HepG2 (cell line): Measurements from ENCODE around the gene PTGES3. TPM values are rescaled to one million over a fixed set of nuclear protein-coding genes. Genes with fewer than 3 reads are reported as not detected.

Source experiments
- DR1 ChIP-seq: sonication (generic); formaldehyde crosslinking; IDR thresholded peaks from 2 replicates; pipeline ENCODE4 v1.8.0; 2021; ENCODE audit warnings: mild to moderate bottlenecking, missing genetic modification reagents, inconsistent platforms
- GTF2F1 ChIP-seq: fragments of 150-350 bp; IDR thresholded peaks from 2 replicates; pipeline ENCODE4 v1.6.1; 2014; ENCODE audit warnings: low read length
- ISL2 ChIP-seq: sonication (generic); formaldehyde crosslinking; IDR thresholded peaks from 2 replicates; pipeline ENCODE4 v1.5.0; 2020; ENCODE audit warnings: missing genetic modification reagents
- MIER3 ChIP-seq: IDR thresholded peaks from 2 replicates; pipeline ENCODE4 v1.6.1; 2016; ENCODE audit warnings: missing compliant biosample characterization, borderline replicate concordance
- NCOA2 ChIP-seq: sonication (generic); formaldehyde crosslinking; IDR thresholded peaks from 2 replicates; pipeline ENCODE4 v1.8.0; 2022; ENCODE audit warnings: inconsistent platforms
- NFYB ChIP-seq: sonication (generic); formaldehyde crosslinking; IDR thresholded peaks from 2 replicates; pipeline ENCODE4 v1.4.0; 2020; ENCODE audit warnings: missing genetic modification reagents
- ZNF121 ChIP-seq: sonication (generic); formaldehyde crosslinking; IDR thresholded peaks from 2 replicates; pipeline ENCODE4 v1.5.0; 2020; ENCODE audit warnings: mild to moderate bottlenecking, missing genetic modification reagents
- ZNF232 ChIP-seq: sonication (generic); formaldehyde crosslinking; IDR thresholded peaks from 2 replicates; pipeline ENCODE4 v1.4.0; 2020; ENCODE audit warnings: missing genetic modification reagents, borderline replicate concordance
- ZNF558 ChIP-seq: sonication (generic); formaldehyde crosslinking; IDR thresholded peaks from 2 replicates; pipeline ENCODE4 v1.9.0; 2022; ENCODE audit warnings: mild to moderate bottlenecking, missing genetic modification reagents, borderline replicate concordance
- ZNF878 ChIP-seq: sonication (generic); formaldehyde crosslinking; IDR thresholded peaks from 2 replicates; pipeline ENCODE4 v1.8.1; 2023; ENCODE audit warnings: mild to moderate bottlenecking, missing genetic modification reagents, moderate library complexity
- ZSCAN25 ChIP-seq: sonication (generic); formaldehyde crosslinking; IDR thresholded peaks from 2 replicates; pipeline ENCODE4 v1.8.0; 2022; ENCODE audit warnings: mild to moderate bottlenecking, missing genetic modification reagents
- polyA plus RNA-seq, 8 experiments: library from polyadenylated mRNA; depleted of rRNA in 3 of 8; stranded (reverse) in 7 of 8; unstranded in 1 of 8; fragments of >200 nt; fragmentation: Illumina TruSeq in 4 of 8; extraction: Trizol in 4 of 8; gene quantifications; 2 replicates each; pipeline versions ENCODE4 v1.2.1 to v1.2.3, GENCODE V29; 2011 to 2016; ENCODE audit warnings: low read depth in 4 of 8, missing spikeins in 1 of 8, mixed read lengths in 1 of 8; ENCODE audit not compliant: insufficient read depth in 1 of 8
- total RNA-seq, 5 experiments: library from RNA; depleted of rRNA; stranded (reverse); fragments of >200 nt; fragmentation: Illumina TruSeq; extraction: Trizol; gene quantifications; 2 replicates each; pipeline ENCODE4 v1.2.3, GENCODE V29; 2016; ENCODE audit warnings: low read depth in 1 of 5
- TF ChIP-seq, protein P1 (sequence below): sonication (generic); formaldehyde crosslinking; IDR thresholded peaks from 2 replicates; pipeline ENCODE4 v1.4.0; 2020; ENCODE audit warnings: mild to moderate bottlenecking, missing genetic modification reagents
- TF ChIP-seq, protein P2 (sequence below): sonication (generic); formaldehyde crosslinking; IDR thresholded peaks from 2 replicates; pipeline ENCODE4 v1.9.0; 2021; ENCODE audit warnings: missing genetic modification reagents, borderline replicate concordance
- TF ChIP-seq, protein P3 (sequence below): sonication (generic); formaldehyde crosslinking; IDR thresholded peaks from 2 replicates; pipeline ENCODE4 v1.4.0; 2020; ENCODE audit warnings: missing genetic modification reagents
- TF ChIP-seq, protein P4 (sequence below): sonication (generic); formaldehyde crosslinking; IDR thresholded peaks from 2 replicates; pipeline ENCODE4 v1.5.1; 2020; ENCODE audit warnings: missing genetic modification reagents, mild to moderate bottlenecking, borderline replicate concordance
- TF ChIP-seq, protein P5 (sequence below): sonication (generic); formaldehyde crosslinking; IDR thresholded peaks from 2 replicates; pipeline ENCODE4 v1.8.0; 2022; ENCODE audit warnings: mild to moderate bottlenecking, missing genetic modification reagents

The PTGES3 gene
- total and polyA plus RNA-seq, 2 of the 13 experiments (the other 11 are each of a cell fraction or from before 2014, with no cell fraction given) = 54.4 to 159 TPM

DNA sequence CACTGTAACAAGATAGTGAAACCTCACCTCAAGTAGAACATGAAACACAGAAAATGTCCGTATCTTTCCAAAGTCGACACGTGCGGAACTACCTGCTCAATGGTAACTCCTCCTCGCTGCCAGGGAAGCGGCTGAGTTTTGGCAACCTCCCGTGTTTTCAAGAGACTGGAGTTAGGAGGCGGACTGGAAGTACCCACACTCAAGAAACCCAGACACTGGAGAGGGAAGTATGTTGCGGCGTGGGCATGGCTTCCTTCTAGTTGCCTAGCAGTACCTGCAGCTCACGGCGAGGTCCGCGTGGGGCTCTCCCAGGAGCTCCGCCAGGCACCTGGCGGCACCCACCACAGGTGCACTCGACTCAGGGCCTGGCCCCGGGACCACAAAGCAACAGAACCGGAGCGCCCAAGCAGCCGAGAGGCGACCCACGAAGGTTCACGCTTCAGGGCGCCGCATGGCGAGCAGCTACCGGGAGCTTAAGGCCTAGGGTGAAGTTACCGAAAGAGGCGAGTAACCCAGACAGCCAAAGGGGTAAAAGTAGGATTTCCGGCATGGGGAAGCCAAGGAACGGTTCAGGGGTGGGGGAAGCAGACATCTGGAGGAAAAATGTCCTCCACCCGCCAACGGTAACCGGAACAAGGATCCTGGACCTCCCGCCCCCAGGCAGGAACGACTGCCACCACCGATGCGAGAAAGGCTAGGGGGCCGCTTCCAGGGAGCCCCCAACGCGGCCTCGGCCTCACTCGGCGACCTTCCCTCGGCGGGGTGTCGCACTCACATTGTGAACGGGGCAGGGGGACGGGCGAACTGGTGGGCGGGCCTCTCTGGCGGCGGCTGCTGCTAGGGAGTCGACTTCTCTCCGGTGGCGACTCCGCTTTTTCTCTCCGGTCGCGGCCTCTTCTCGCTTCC, 608 bp downstream of the PTGES3 start (continued):
- TF ChIP-seq, protein P1, sequence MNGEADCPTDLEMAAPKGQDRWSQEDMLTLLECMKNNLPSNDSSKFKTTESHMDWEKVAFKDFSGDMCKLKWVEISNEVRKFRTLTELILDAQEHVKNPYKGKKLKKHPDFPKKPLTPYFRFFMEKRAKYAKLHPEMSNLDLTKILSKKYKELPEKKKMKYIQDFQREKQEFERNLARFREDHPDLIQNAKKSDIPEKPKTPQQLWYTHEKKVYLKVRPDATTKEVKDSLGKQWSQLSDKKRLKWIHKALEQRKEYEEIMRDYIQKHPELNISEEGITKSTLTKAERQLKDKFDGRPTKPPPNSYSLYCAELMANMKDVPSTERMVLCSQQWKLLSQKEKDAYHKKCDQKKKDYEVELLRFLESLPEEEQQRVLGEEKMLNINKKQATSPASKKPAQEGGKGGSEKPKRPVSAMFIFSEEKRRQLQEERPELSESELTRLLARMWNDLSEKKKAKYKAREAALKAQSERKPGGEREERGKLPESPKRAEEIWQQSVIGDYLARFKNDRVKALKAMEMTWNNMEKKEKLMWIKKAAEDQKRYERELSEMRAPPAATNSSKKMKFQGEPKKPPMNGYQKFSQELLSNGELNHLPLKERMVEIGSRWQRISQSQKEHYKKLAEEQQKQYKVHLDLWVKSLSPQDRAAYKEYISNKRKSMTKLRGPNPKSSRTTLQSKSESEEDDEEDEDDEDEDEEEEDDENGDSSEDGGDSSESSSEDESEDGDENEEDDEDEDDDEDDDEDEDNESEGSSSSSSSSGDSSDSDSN (CRISPR knock-in tag) = peak; percentile 80
- TF ChIP-seq ZNF558 (CRISPR knock-in tag) (no peak), ZNF878 (0 out of 2 replicates have a peak, but pooled peaks have one; percentile 5), NCOA2 (CRISPR knock-in tag) (no peak), ISL2 (no peak), ZSCAN25 (CRISPR knock-in tag) (no peak), MIER3 (CRISPR knock-in tag) (0 out of 2 replicates have a peak, but pooled peaks have one; percentile 19), GTF2F1 (no peak), NFYB (CRISPR knock-in tag) (0 out of 2 replicates have a peak, but pooled peaks have one; percentile 11), ZNF232 (CRISPR knock-in tag) (peak; percentile 79), DR1 (no peak; the same call in 1 of the 2 replicates), ZNF121 (CRISPR knock-in tag) (peak; percentile 2; the same call in 1 of the 2 replicates)
- TF ChIP-seq, protein P2, sequence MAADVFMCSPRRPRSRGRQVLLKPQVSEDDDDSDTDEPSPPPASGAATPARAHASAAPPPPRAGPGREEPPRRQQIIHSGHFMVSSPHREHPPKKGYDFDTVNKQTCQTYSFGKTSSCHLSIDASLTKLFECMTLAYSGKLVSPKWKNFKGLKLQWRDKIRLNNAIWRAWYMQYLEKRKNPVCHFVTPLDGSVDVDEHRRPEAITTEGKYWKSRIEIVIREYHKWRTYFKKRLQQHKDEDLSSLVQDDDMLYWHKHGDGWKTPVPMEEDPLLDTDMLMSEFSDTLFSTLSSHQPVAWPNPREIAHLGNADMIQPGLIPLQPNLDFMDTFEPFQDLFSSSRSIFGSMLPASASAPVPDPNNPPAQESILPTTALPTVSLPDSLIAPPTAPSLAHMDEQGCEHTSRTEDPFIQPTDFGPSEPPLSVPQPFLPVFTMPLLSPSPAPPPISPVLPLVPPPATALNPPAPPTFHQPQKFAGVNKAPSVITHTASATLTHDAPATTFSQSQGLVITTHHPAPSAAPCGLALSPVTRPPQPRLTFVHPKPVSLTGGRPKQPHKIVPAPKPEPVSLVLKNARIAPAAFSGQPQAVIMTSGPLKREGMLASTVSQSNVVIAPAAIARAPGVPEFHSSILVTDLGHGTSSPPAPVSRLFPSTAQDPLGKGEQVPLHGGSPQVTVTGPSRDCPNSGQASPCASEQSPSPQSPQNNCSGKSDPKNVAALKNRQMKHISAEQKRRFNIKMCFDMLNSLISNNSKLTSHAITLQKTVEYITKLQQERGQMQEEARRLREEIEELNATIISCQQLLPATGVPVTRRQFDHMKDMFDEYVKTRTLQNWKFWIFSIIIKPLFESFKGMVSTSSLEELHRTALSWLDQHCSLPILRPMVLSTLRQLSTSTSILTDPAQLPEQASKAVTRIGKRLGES (CRISPR knock-in tag) = 0 out of 2 replicates have a peak, but pooled peaks have one; percentile 33
- TF ChIP-seq, protein P3, sequence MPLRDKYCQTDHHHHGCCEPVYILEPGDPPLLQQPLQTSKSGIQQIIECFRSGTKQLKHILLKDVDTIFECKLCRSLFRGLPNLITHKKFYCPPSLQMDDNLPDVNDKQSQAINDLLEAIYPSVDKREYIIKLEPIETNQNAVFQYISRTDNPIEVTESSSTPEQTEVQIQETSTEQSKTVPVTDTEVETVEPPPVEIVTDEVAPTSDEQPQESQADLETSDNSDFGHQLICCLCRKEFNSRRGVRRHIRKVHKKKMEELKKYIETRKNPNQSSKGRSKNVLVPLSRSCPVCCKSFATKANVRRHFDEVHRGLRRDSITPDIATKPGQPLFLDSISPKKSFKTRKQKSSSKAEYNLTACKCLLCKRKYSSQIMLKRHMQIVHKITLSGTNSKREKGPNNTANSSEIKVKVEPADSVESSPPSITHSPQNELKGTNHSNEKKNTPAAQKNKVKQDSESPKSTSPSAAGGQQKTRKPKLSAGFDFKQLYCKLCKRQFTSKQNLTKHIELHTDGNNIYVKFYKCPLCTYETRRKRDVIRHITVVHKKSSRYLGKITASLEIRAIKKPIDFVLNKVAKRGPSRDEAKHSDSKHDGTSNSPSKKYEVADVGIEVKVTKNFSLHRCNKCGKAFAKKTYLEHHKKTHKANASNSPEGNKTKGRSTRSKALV (CRISPR knock-in tag) = 0 out of 2 replicates have a peak, but pooled peaks have one; percentile 48
- TF ChIP-seq, protein P4, sequence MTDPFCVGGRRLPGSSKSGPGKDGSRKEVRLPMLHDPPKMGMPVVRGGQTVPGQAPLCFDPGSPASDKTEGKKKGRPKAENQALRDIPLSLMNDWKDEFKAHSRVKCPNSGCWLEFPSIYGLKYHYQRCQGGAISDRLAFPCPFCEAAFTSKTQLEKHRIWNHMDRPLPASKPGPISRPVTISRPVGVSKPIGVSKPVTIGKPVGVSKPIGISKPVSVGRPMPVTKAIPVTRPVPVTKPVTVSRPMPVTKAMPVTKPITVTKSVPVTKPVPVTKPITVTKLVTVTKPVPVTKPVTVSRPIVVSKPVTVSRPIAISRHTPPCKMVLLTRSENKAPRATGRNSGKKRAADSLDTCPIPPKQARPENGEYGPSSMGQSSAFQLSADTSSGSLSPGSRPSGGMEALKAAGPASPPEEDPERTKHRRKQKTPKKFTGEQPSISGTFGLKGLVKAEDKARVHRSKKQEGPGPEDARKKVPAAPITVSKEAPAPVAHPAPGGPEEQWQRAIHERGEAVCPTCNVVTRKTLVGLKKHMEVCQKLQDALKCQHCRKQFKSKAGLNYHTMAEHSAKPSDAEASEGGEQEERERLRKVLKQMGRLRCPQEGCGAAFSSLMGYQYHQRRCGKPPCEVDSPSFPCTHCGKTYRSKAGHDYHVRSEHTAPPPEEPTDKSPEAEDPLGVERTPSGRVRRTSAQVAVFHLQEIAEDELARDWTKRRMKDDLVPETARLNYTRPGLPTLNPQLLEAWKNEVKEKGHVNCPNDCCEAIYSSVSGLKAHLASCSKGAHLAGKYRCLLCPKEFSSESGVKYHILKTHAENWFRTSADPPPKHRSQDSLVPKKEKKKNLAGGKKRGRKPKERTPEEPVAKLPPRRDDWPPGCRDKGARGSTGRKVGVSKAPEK (CRISPR knock-in tag) = peak; percentile 39; the same call in 1 of the 2 replicates
- TF ChIP-seq, protein P5, sequence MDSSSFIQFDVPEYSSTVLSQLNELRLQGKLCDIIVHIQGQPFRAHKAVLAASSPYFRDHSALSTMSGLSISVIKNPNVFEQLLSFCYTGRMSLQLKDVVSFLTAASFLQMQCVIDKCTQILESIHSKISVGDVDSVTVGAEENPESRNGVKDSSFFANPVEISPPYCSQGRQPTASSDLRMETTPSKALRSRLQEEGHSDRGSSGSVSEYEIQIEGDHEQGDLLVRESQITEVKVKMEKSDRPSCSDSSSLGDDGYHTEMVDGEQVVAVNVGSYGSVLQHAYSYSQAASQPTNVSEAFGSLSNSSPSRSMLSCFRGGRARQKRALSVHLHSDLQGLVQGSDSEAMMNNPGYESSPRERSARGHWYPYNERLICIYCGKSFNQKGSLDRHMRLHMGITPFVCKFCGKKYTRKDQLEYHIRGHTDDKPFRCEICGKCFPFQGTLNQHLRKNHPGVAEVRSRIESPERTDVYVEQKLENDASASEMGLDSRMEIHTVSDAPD (CRISPR knock-in tag) = 0 out of 2 replicates have a peak, but pooled peaks have one; percentile 10
